HEK293 (cell line): ENCODE measurements around the gene SLC5A1.

Experiments
- CTCF ChIP-seq: fragments of 450-650 bp; formaldehyde crosslinking; IDR thresholded peaks from 2 replicates; pipeline ENCODE4 v1.5.1; 2016; ENCODE audit warnings: missing biosample characterization, missing genetic modification characterization
- KLF16 ChIP-seq: fragments of 450-650 bp; formaldehyde crosslinking; IDR thresholded peaks from 2 replicates; pipeline ENCODE4 v1.5.1; 2017; ENCODE audit warnings: missing biosample characterization, missing genetic modification characterization
- ZBTB26 ChIP-seq: fragments of 450-650 bp; formaldehyde crosslinking; optimal IDR thresholded peaks from 2 replicates; pipeline ENCODE3; 2016; ENCODE audit warnings: missing biosample characterization, mild to moderate bottlenecking, missing genetic modification characterization
- ZNF19 ChIP-seq: fragments of 450-650 bp; formaldehyde crosslinking; IDR thresholded peaks from 2 replicates; pipeline ENCODE4; 2016; ENCODE audit warnings: missing biosample characterization, missing genetic modification characterization, low read depth
- ZNF398 ChIP-seq: fragments of 450-650 bp; formaldehyde crosslinking; IDR thresholded peaks from 2 replicates; pipeline ENCODE4 v1.5.1; 2017; ENCODE audit warnings: missing biosample characterization, missing genetic modification characterization
- ZNF423 ChIP-seq: fragments of 450-650 bp; formaldehyde crosslinking; IDR thresholded peaks from 2 replicates; pipeline ENCODE4 v1.5.1; 2016; ENCODE audit warnings: missing biosample characterization, missing genetic modification characterization
- ZNF792 ChIP-seq: fragments of 450-650 bp; formaldehyde crosslinking; IDR thresholded peaks from 2 replicates; pipeline ENCODE4 v1.5.1; 2016; ENCODE audit warnings: missing biosample characterization, missing genetic modification characterization
- ZNF837 ChIP-seq: fragments of 450-650 bp; formaldehyde crosslinking; IDR thresholded peaks from 2 replicates; pipeline ENCODE4 v1.5.1; 2016; ENCODE audit warnings: missing biosample characterization, missing genetic modification characterization
- TF ChIP-seq, protein P1 (sequence below): fragments of 450-650 bp; formaldehyde crosslinking; IDR thresholded peaks from 2 replicates; pipeline ENCODE4 v1.5.1; 2017; ENCODE audit warnings: missing biosample characterization, missing genetic modification characterization

GRCh38 chr22:32122899-32123298 is 79.8 kb downstream of the SLC5A1 start:
- TF ChIP-seq ZNF837 (tag by site-specific recombination), result no peak
- TF ChIP-seq, protein P1, sequence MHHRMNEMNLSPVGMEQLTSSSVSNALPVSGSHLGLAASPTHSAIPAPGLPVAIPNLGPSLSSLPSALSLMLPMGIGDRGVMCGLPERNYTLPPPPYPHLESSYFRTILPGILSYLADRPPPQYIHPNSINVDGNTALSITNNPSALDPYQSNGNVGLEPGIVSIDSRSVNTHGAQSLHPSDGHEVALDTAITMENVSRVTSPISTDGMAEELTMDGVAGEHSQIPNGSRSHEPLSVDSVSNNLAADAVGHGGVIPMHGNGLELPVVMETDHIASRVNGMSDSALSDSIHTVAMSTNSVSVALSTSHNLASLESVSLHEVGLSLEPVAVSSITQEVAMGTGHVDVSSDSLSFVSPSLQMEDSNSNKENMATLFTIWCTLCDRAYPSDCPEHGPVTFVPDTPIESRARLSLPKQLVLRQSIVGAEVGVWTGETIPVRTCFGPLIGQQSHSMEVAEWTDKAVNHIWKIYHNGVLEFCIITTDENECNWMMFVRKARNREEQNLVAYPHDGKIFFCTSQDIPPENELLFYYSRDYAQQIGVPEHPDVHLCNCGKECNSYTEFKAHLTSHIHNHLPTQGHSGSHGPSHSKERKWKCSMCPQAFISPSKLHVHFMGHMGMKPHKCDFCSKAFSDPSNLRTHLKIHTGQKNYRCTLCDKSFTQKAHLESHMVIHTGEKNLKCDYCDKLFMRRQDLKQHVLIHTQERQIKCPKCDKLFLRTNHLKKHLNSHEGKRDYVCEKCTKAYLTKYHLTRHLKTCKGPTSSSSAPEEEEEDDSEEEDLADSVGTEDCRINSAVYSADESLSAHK (tag by site-specific recombination), result no peak
- no peak for TF ChIP-seq CTCF (tag by site-specific recombination)
- no peak for TF ChIP-seq ZNF423 (tag by site-specific recombination)
- TF ChIP-seq ZNF19 (tag by site-specific recombination), result no peak
- TF ChIP-seq ZNF398 (tag by site-specific recombination), result no peak
- TF ChIP-seq ZBTB26 (tag by site-specific recombination), result no peak
- TF ChIP-seq ZNF792 (tag by site-specific recombination), result no peak
- TF ChIP-seq KLF16, result no peak
